Mammary epithelial cell (primary cell): Measurements from ENCODE around the gene RALGAPA2.

Experiments used
- CTCF ChIP-seq, 2 donors: IDR thresholded peaks in 1 of 2; conservative IDR thresholded peaks in 1 of 2; 2 replicates each; pipeline ENCODE4 v1.5.1; 2011 to 2012; ENCODE audit warnings: inconsistent platforms in 2 of 2, low read length in 2 of 2, mild to moderate bottlenecking in 2 of 2, control low read depth in 1 of 2, low read depth in 1 of 2; ENCODE audit not compliant: insufficient read depth in 1 of 2; ENCODE audit errors: extremely low read depth in 1 of 2
- EZH2 ChIP-seq: IDR thresholded peaks from 2 replicates; pipeline ENCODE4 v1.6.1; 2012; ENCODE audit warnings: low read length, inconsistent platforms, borderline replicate concordance

GRCh38 chr20:20368418-20369249, 343.8 kb downstream of the RALGAPA2 start:
- no peak for TF ChIP-seq CTCF (conservative IDR thresholded peaks at IDR 0.05 in 1 of 2, IDR thresholded peaks at IDR 0.05 in 1 of 2; ENCODE audit: extremely low read depth in 1 of 2, insufficient read depth in 1 of 2, low read depth in 1 of 2, low read length in 2 of 2)
- no peak for TF ChIP-seq EZH2
